NOMO-1 treated with dmso at 0.1 percent for 144 hours (cell line): ENCODE data around the gene STAB2.
"Not testable (repeated sequence)": the region's sequence is repeated elsewhere in the genome, so short reads cannot be mapped to it uniquely, and the experiment has no call there.

Experiments
- DNase-seq: peaks from one replicate; lab custom pipeline; 2025; ENCODE audit not compliant: unreplicated experiment; lab: John Stamatoyannopoulos, UW

STAB2 gene

DNA sequence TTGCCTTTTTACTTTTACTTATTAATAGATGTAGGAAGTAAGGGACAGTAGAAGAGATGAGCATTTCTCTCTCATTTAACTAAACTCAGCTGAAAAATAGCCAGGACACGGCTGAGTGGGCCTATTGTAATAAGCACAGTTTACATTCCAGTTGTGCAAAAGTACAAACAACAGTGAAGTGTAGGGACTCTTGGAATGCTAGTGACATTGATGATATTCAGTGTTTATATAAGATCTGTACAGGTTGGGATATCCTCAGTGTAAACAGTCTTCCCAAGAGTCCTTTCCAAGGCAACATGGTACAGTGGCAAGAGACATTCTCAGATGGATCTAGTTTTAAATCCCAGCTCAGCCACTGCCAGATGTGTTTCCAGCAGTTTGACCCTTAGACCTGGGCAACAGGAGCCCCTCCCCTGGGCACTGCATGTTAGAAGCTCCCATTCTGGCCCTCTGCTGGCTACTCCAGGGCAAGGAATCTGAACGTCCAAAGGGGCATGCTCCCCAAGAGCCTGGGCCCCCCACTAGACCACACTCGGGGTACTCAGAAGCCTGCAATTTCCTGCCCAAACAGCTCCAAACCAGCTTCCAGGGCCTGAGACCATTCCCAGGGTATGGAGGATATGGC, 55.3 kb downstream of the STAB2 start:
- no peak for DNase-seq

DNA sequence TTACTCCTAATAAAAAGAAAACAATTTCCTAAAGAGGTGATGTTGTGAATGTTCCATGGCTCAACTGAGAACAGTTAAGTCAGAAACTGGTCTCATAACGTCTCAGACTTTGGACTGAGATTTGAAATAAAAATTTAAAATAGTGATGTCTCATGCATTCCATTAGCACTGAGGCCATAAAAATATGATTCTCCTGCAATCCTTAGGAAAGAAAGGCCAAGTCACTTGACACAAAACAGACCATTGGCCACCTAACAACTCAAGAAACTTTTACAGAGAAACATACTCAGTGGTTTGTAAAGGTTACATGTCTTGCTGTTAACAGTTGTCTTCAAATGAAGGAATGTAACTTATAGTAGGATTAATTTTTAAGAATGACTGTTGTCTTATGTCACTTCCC, 58.1 kb downstream of the STAB2 start:
- DNase-seq, result no peak

DNA sequence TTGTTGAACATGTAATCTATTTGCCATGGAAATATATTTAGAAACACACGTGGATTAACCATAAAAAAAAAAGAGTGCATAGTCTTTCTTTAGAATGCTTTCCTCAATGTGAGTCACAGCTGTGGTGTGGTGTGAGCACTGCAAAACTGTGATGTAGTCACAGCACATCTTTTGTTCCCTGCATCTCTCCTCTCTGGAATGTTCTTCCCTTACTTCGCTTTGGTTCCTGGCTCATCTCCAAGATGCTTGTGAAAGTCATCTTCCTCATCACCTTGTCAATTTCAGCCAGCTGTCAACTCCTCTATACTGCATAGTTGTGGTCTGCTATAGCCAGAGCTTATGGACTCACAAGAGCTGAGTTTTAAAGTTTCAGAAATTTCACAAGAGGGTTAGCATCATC, 60.2 kb downstream of the STAB2 start:
- no peak for DNase-seq

DNA sequence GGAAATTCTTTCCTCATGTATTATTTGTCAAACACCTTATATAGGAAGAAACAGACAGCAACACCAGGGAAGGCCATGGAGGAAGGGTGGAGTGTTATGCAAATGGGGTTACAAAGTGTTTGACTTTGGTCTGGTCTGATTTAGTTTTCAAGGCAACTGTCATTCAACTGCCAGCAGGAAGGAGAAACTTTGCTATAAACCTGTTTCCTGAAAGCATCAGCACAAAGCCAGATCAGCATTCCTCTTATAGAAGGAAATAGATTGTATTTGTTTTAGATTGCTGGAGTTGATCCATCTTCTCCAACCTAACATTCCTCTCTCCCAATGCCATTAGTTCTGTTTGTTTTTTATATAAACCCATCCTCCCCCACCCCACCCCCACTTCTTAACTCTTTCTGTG, 65.7 kb downstream of the STAB2 start:
- no peak for DNase-seq

DNA sequence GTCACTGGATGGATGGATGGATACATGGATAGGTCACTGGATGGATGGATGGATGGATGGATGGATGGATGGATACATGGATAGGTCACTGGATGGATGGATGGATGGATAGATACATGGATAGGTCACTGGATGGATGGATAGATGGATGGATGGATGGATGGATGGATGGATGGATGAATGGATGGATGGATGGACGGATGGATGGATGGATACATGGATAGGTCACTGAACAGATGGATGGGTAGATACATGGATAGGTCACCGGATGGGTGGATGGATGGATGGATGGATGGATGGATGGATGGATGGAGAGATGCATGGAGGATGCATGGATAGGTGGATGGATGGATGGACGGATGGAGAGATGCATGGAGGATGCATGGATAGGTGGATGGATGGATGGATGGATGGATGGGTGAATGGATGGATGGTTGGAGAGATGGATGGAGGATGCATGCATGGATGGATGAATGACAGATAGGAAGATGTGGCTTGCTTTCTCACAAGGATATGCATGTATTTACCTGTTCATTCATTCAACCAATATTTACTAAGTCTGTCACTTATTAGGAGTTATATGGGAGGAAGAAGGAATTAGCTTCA, 66.6 kb downstream of the STAB2 start:
- DNase-seq, result not testable (repeated sequence)

DNA sequence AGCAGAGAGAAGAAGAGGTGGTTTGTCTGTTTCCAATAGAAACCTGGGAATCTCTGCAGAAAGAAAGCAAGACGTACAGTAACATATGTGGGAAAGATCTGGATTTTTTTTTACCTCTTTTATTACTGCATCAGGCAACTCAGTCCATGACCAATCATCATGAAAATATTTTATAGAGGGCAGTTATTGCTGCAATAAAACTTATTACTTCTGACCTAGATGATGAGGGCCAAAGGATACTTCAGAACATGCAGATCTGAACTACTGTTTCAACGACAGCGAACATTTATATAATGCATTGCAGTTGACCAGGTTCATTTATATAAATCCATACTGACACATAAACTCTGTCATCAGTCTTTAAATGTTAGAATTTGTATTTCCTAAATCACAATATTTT, 67.7 kb downstream of the STAB2 start:
- DNase-seq, result no peak

DNA sequence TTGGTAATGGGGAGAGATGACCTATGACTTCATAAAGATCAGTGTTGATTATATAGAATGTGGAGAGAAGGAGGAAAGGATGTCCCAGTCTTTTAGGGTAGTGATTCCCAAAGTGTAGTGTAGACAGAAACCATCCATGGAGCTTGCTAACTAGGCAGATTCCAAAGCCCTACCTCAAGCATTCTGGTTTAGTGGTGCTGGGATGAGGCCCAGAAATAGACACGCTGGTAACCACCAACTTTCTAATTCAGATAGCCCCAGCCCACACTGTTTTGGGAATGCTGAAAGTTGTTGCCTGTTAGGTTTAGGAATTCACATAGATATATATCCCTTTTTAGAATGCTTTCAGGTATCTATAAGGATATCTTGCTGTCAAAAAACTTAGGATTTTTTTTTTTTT, 69.2 kb downstream of the STAB2 start:
- DNase-seq, result no peak

DNA sequence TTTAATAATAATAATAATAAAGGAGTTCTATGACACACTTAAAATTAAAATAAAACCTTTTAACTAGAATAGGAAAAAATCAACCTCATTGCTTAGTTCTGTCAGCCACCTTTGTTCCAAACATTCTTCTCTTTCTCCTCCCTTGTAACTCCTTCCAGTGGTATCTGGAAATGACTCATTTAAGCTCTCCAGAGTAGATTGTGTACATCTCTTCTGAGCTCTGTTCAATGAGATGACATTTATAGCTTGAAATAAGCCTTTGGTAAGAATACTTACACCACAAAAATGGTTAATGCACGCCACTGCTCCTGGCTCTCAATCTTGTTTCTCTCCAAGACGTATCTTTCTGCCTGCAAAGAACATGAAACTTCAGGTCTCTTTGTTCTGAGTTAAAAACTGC, 70.3 kb downstream of the STAB2 start:
- DNase-seq, result no peak

DNA sequence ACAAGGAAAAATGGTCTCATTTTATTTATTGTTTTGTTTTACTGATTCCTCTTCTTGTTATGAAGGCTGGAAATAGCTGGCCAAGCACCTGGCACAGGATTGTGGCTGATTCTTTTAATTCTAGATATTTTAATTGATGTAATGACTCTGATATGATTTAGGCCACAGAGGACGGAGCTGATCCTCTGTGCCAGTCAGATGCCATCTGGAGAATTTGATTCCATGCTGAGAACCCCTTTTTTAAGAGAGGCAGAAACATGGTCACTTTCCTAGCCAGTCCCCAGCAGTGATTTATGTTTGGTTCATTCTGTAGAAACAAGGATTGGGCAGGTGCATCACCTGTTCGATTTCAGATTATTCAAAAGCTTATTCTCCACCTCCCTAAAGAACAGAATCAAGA, 77.6 kb downstream of the STAB2 start:
- no peak for DNase-seq

DNA sequence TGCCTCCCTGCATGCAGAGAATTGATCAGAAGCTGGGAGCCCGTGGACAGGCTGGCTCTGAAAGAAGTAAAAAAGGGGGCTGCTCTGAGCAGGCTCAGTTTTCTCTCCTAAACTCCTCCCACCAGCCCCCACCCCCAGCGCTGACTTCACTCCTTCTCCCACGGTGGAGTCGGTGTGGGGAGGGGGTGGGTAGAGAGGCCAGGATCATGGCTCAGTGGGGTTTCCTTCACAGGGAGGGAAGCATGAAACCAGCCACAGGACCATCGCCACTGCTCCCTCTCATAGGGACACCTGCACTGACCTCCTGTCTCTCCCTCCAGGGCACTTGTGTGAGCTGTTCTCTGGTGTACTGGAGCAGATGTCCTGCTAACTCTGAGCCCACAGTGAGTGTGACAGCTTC, 78.9 kb downstream of the STAB2 start:
- no peak for DNase-seq

DNA sequence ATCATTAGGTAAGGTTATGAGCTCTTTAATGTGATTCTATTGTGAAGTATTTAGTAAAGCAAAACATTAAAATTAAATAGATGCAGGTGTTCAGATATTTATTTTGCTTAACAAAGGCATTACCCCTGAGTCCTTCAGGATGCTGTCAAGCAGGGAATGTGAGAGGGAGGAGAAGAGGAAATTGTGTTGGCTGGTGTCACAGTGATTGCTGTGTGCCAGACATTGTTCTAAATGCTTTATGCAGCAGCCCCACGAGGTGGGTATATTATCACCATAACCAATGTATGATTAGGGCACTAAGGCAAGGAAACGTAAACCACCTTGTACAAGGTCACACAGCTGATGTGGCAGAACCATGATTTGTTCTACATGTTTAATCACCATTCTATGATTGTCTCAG, 80.1 kb downstream of the STAB2 start:
- DNase-seq, result no peak

DNA sequence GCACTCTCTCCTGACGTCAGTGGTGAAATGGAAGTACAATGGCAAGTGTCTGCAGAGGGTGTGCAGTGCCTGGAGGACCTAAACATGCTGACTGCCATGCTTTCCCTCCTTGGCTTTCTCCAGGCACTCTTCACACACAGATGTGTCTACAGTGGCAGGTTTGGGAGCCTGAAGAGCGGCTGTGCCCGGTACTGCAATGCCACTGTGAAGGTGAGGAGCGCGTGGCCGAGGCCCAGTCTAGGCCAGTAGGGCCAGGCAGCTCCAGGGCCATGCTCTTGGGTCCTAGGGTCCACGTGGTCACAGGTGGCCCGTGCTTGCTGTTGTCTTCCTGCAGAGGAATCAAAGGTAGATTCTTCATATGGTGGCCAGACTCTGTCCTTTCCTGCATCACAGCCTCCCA, 81.4 kb downstream of the STAB2 start:
- DNase-seq, result no peak

DNA sequence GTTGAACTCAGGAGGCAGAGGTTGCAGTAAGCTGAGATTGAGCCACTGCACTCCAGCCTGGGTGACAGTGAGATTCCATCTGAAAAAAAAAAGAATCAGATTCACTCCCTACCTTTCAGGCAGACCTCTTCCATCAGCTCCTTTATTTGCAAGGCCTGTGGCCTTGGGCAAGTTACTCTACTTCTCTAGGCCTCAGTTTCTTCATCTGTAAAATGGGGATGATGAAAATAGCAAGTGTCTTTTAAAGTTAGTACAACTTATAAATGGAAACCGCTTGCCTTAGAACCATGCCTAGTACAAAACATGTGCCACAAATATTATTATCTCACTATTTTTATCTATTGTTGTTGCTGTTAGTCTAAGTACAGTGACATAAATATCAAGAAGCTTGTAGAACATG, 84.3 kb downstream of the STAB2 start:
- DNase-seq, result no peak

DNA sequence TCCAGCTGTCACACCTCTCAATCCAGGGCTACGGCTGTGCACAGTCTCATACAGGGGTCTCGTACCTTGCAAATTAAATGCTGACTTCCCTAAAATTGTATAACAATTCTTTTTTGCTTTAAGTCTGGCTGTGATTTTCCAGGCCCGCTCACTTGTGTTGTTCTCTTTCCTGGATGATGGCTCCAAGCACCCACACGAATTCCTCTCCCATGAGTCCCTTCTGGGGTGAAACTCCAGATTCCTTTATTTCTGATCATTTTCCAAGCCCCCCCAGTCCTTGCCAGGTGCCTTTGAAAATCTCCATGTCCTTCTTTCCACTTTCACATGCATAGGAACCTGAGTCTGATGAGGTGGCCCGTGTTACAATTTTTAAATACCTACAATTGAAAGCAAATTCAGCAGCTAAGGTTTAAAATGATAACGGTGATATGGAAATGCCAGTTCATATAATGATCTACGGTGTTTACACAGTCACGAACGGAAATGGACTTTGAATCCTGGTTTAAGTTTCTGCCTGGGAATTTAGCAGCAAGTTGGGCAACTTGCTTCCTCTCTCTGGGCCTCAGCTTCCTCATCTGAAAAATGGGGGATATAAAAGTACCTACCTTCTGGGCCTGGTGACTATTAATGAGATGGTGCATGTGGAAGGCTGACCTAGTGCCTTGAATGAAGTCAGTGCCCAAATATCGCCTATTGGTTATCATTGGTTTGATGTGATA, 85.5 kb downstream of the STAB2 start:
- no peak for DNase-seq

DNA sequence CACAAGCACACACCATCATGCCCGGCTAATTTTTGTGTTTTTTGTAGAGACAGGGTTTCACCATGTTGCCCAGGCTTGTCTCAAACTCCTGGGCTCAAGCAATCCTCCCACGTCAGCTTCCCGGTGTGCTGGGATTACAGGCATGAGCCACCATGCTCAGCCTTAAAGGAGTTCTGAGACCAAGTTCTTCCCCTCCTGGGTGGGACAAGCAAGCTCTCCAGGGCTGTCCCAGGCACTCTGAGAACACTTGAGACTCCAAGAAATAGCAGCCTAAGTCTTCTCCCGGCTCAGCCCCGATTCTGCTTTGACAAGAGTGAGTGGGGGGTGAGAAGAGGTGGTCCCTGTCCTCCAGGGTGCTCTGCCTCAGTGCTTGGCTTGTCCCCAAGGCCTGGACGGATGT, 86.4 kb downstream of the STAB2 start:
- DNase-seq, result no peak

DNA sequence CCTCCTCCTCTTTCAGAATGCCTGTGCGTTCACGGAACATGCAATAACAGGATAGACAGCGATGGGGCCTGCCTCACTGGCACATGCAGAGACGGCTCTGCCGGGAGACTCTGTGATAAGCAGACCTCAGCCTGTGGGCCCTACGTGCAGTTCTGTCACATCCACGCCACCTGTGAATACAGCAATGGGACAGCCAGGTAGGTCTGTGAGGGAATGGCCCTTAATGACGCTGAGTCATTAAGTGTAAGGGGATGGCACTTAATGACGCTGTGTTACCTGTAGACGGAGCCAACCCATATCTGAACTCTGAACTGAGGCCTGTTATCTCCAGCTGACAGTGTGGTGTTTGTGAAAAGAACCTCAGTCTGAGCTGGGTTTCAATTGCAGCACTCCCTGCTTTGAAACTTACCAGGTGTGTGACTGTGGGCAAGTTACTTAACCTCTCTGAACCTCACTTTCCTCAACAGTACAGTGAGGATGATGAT, 86.9 kb downstream of the STAB2 start:
- DNase-seq, result no peak

DNA sequence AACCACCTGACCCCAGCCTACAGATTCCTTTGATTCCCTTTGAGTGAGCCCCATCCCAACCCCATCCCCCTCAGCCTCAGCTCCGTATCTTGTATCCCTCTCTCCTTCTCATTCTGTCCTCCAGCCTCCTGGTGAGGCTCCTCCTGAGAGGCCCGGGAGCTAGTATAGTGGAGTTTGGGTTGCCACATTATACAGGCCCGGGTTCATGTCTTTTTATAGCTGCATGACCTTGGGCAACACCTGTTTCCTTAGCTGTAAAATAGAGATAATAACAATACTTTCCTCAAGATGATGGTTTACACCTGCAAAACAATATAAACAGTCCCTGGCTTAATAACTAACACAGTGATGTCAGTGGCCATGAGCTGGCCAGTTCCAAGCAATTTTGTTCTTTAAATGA, 89.8 kb downstream of the STAB2 start:
- DNase-seq, result no peak

DNA sequence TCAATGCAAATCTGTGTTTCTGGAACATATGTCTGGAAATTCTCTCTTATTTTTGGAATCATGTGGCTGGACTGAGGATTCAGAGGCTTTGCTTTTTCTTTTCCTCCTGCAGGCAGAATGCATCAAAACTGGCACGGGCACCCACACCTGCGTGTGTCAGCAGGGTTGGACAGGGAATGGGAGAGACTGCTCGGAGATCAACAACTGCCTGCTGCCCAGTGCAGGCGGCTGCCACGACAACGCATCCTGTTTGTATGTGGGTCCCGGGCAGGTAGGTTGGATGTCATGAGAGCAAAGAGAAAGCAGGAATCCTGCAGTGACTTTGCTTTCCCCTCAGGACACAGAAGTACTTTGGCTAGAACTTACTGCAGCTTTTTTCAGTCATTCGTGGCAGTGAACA, 90.3 kb downstream of the STAB2 start:
- DNase-seq, result no peak

DNA sequence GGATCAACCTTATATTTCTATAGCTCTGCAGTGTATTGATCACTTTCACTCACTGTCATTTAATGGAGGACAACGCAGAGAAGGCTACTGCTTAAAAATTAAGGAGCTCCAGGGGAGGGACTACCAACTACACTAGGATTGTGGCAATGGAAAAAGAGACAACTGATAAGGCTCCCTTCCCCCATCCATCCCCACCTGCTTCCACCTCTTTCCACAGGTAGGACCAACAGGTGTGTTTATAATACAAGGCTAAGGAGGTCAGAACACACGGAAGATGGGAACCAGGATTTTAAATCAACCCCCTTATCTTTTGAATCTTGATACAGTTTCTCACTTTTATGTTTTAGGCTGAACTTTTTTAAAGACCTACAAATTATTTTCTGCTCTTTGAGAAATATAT, 90.8 kb downstream of the STAB2 start:
- no peak for DNase-seq

DNA sequence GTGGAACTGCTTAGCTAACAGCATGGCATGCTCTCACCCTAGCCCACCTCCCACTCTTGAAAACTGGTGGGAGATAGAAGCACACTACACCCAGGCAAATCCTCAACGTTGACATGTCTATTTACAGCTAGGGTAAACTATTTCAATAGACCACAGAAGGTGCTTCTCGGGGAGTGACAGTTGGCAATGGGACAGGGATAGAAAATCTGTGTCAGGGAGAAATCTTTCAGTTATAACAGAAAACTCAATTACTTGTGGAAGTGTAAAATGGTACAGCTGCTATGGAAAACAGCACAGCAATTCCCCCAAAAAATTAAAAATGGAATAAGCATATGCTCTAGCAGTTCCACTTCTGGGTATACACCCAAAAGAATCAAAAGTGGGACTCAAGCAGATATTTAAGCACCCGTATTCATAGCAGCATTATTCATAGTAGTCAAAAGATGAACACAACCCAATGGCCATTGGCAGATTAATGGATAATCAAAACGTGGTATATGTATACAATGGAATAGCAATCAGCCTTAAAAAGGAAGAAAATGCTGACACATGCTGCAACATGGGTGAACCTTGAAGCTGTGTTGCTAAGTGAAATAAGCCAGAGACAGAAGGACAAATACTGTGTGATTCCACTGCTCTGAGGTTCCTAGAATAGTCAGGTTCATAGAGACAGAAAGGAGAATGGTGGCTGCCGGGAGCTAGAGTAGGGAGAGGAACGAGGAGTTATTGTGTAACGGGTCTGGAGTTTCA, 92.5 kb downstream of the STAB2 start:
- DNase-seq, result no peak

DNA sequence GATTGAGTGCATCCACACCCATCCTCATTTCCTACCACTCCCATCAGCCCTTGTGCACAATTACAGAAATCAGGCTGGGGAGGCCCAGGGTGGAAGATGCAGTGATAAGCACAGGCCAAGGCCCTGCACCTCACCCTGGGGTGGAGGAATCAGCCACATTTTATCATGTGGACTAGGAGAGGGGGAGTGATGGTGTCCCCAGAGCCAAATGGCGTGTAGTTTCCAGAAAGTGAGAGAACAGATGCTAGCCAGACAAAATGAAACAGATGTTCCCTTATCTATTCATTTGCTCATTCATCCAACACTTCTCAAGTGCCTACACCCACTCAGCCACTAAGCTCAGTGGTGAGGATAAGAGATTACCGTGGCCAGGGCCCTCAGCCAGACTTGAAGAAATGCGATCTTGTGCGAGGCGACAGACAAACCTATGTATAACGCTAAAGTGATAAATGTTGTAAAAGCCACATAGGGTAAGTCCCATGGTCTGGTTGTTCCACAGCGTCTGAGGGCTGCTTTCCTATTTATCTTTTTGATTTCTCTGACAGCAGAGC, 93.6 kb downstream of the STAB2 start:
- DNase-seq, result no peak

DNA sequence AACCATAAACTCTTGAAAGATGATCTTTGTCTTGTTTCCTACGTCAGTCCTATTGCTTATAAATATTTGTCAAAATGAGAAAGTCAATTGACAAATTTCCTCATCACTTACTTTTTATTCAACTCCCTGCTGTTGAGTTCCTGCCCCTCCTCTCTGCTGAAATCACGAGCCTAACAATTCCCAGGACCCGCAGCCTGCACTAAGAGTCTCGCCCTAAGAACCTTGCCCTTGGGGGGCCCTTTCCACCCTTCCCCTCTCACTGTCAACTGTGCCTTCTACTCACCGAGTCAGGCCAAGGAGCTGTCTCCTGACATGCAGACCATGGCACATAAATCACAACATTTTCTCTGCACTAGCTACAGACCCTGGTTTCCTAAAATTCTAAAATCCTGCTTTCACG, 99.0 kb downstream of the STAB2 start:
- DNase-seq, result no peak
